MM.1S (cell line): ENCODE results near the gene CD3D.

Experiments
- CTCF ChIP-seq: fragments of 300-600 bp; sonication (generic); IDR thresholded peaks from 2 replicates; pipeline ENCODE4 v1.5.1; 2016; ENCODE audit warnings: antibody characterized with exemption, low read length, mixed read lengths
- EZH2 ChIP-seq: fragments of 300-600 bp; sonication (generic); optimal IDR thresholded peaks from 2 replicates; pipeline ENCODE3; 2017; ENCODE audit warnings: low read depth, mild to moderate bottlenecking, antibody characterized with exemption, low read length, mixed read lengths

GRCh38 chr11:118310781-118311485, 31.6 kb downstream of the CD3D start:
- TF ChIP-seq CTCF (no peak), EZH2 (no peak)
